H1 (cell line): Measurements from ENCODE around the gene PHTF2. TPM values are rescaled to one million over a fixed set of nuclear protein-coding genes. Genes with fewer than 3 reads are reported as not detected.

ENCODE experiments used
- CTCF ChIA-PET: fragments of 300-600 bp; sonication (Branson Sonifier 250); formaldehyde crosslinking; loops from one replicate; lab custom pipeline; 2021; ENCODE audit not compliant: partially characterized antibody; lab: Charles Lee
- POLR2A ChIA-PET: fragments of 300-600 bp; sonication (Branson Sonifier 250); formaldehyde crosslinking; loops from one replicate; lab custom pipeline; 2021; ENCODE audit warnings: inconsistent platforms; ENCODE audit not compliant: partially characterized antibody; lab: Charles Lee
- DNase-seq, 2 experiments: peaks; one replicate each; pipeline versions ENCODE4 v3.0.0 to v3.0.0-alpha.2; 2010 to 2022; ENCODE audit warnings: low spot score in 2 of 2, low read depth in 1 of 2, mixed read lengths in 1 of 2
- FAIRE-seq: peaks from 2 replicates; lab custom pipeline; 2011; peaks lifted over from hg19 to GRCh38; lab: Jason Lieb, UNC
- H2AFZ ChIP-seq: 2 replicates; pipeline ENCODE4 v1.8.1; 2012; ENCODE audit warnings: low read length, inconsistent platforms
- H2AK5ac ChIP-seq: 2 replicates; pipeline ENCODE4 v1.6.1; 2013; ENCODE audit warnings: low read depth, low read length
- H2BK120ac ChIP-seq: replicated peaks from 2 replicates; pipeline ENCODE3; 2013; ENCODE audit warnings: low read depth, low read length, inconsistent platforms
- H2BK12ac ChIP-seq: 2 replicates; pipeline ENCODE4 v1.6.1; 2013; ENCODE audit warnings: low read depth, low read length
- H2BK15ac ChIP-seq: 2 replicates; pipeline ENCODE4 v1.6.1; 2013; ENCODE audit warnings: low read length
- H2BK20ac ChIP-seq: 2 replicates; pipeline ENCODE4 v1.6.1; 2013; ENCODE audit warnings: low read length
- H2BK5ac ChIP-seq: 2 replicates; pipeline ENCODE4 v1.6.1; 2013; ENCODE audit warnings: low read depth, low read length
- H3K14ac ChIP-seq: 2 replicates; pipeline ENCODE4 v1.6.1; 2013; ENCODE audit warnings: inconsistent platforms; ENCODE audit not compliant: insufficient read length
- H3K18ac ChIP-seq: 2 replicates; pipeline ENCODE4 v1.6.1; 2013; ENCODE audit warnings: low read length; ENCODE audit errors: extremely low read depth
- H3K23ac ChIP-seq: 2 replicates; pipeline ENCODE4 v1.6.1; 2013; ENCODE audit warnings: inconsistent platforms; ENCODE audit not compliant: insufficient read length
- H3K23me2 ChIP-seq: 2 replicates; pipeline ENCODE4 v1.6.1; 2013; ENCODE audit warnings: low read depth, low read length
- H3K27ac ChIP-seq: 2 replicates; pipeline ENCODE4 v1.6.1; 2011; ENCODE audit warnings: low read depth, low read length, inconsistent platforms
- H3K27me3 ChIP-seq, 4 experiments: replicated peaks in 1 of 4; 1 replicate in 1 of 4; 2 replicates in 3 of 4; pipeline versions ENCODE4 v1.6.1 to v1.8.1; 2011 to 2013; ENCODE audit warnings: low read length in 3 of 4, mild to moderate bottlenecking in 3 of 4, inconsistent platforms in 2 of 4, mixed read lengths in 2 of 4, moderate library complexity in 1 of 4; ENCODE audit not compliant: control insufficient read depth in 3 of 4, insufficient read depth in 3 of 4; ENCODE audit errors: extremely low read depth in 1 of 4
- H3K36me3 ChIP-seq, 4 experiments: 2 replicates each; pipeline versions ENCODE4 v1.6.1 to v1.8.1; 2011 to 2013; ENCODE audit warnings: mild to moderate bottlenecking in 4 of 4, low read length in 3 of 4, moderate library complexity in 2 of 4, control low read depth in 1 of 4, inconsistent platforms in 1 of 4; ENCODE audit not compliant: insufficient read depth in 4 of 4, control insufficient read depth in 2 of 4
- H3K4ac ChIP-seq: replicated peaks from 2 replicates; pipeline ENCODE3; 2013; ENCODE audit warnings: low read length, low read depth, mixed read lengths, inconsistent platforms; ENCODE audit not compliant: insufficient read length
- H3K4me1 ChIP-seq, 4 experiments: replicated peaks in 1 of 4; 1 replicate in 1 of 4; 2 replicates in 3 of 4; pipeline versions ENCODE4 v1.6.1 to v1.8.1; 2011 to 2013; ENCODE audit warnings: low read length in 3 of 4, inconsistent platforms in 2 of 4, mixed read lengths in 1 of 4; ENCODE audit not compliant: insufficient read depth in 4 of 4, control insufficient read depth in 3 of 4
- H3K4me2 ChIP-seq, 2 experiments: 2 replicates each; pipeline versions ENCODE4 v1.6.1 to v1.8.1; 2011 to 2013; ENCODE audit warnings: low read depth in 2 of 2, low read length in 2 of 2, control low read depth in 1 of 2, inconsistent platforms in 1 of 2, mild to moderate bottlenecking in 1 of 2; ENCODE audit not compliant: insufficient read depth in 1 of 2
- H3K4me3 ChIP-seq, 4 experiments: fragments of 200-600, 300-600 bp in 1 of 4; sonication (generic), shearing (Covaris generic), sonication (Bioruptor Twin) in 1 of 4; 2 replicates each; pipeline versions ENCODE4 v1.5.1 to v1.8.1; 2011 to 2016; ENCODE audit warnings: low read length in 4 of 4, low read depth in 3 of 4, control low read depth in 2 of 4, inconsistent platforms in 2 of 4, mild to moderate bottlenecking in 2 of 4, mixed read lengths in 1 of 4, moderate library complexity in 1 of 4; ENCODE audit not compliant: insufficient read depth in 2 of 4; ENCODE audit errors: extremely low read depth in 1 of 4
- H3K56ac ChIP-seq: replicated peaks from 2 replicates; pipeline ENCODE3; 2013; ENCODE audit warnings: low read depth, mild to moderate bottlenecking, mixed read lengths, low read length, inconsistent platforms; ENCODE audit not compliant: insufficient read length
- H3K79me1 ChIP-seq: 2 replicates; pipeline ENCODE4 v1.6.1; 2013; ENCODE audit warnings: low read depth, low read length, control low read depth
- H3K79me2 ChIP-seq, 2 experiments: 2 replicates each; pipeline versions ENCODE4 v1.6.1 to v1.8.1; 2012 to 2013; ENCODE audit warnings: low read length in 2 of 2, mild to moderate bottlenecking in 2 of 2, inconsistent platforms in 1 of 2; ENCODE audit not compliant: insufficient read depth in 2 of 2, control insufficient read depth in 1 of 2
- H3K9ac ChIP-seq, 4 experiments: replicated peaks in 1 of 4; 1 replicate in 1 of 4; 2 replicates in 3 of 4; pipeline versions ENCODE4 v1.6.1 to v1.8.1; 2011 to 2013; ENCODE audit warnings: low read depth in 3 of 4, low read length in 3 of 4, control low read depth in 2 of 4, mild to moderate bottlenecking in 2 of 4, moderate library complexity in 2 of 4, inconsistent platforms in 1 of 4; ENCODE audit errors: extremely low read depth in 1 of 4
- H3K9me3 ChIP-seq, 2 experiments: 2 replicates each; pipeline versions ENCODE4 v1.6.1 to v1.8.1; 2012 to 2013; ENCODE audit warnings: mild to moderate bottlenecking in 2 of 2, moderate library complexity in 2 of 2, control low read depth in 1 of 2, inconsistent platforms in 1 of 2, low read depth in 1 of 2, low read length in 1 of 2, mixed read lengths in 1 of 2; ENCODE audit not compliant: insufficient read depth in 2 of 2
- H4K20me1 ChIP-seq, 2 experiments: replicated peaks in 1 of 2; 2 replicates each; pipeline versions ENCODE3 to v1.8.1; 2011 to 2013; ENCODE audit warnings: inconsistent platforms in 2 of 2, low read length in 2 of 2, mild to moderate bottlenecking in 1 of 2; ENCODE audit not compliant: insufficient read depth in 2 of 2, control insufficient read depth in 1 of 2
- H4K5ac ChIP-seq: 2 replicates; pipeline ENCODE4 v1.6.1; 2013; ENCODE audit warnings: low read length, low read depth, mixed read lengths, inconsistent platforms; ENCODE audit not compliant: insufficient read length
- H4K8ac ChIP-seq: 2 replicates; pipeline ENCODE4 v1.8.0; 2013; ENCODE audit warnings: mild to moderate bottlenecking, moderate library complexity, low read length, inconsistent platforms; ENCODE audit not compliant: insufficient read depth; ENCODE audit errors: extremely low read depth
- H4K91ac ChIP-seq: replicated peaks from 2 replicates; pipeline ENCODE3; 2013; ENCODE audit warnings: low read length, mixed read lengths, inconsistent platforms; ENCODE audit not compliant: insufficient read length
- CBX8 ChIP-seq: fragments of 300-800, 300-1000 bp; sonication (generic); IDR thresholded peaks from 2 replicates; pipeline ENCODE4 v1.7.1; 2016; ENCODE audit warnings: low read depth, low read length, borderline replicate concordance
- CHD2 ChIP-seq: IDR thresholded peaks from 2 replicates; pipeline ENCODE4 v1.6.1; 2012; ENCODE audit warnings: low read length, improper control_type of control experiment
- CTBP2 ChIP-seq: IDR thresholded peaks from 2 replicates; pipeline ENCODE4 v1.7.0; 2011; ENCODE audit warnings: borderline replicate concordance, mild to moderate bottlenecking, moderate library complexity, mixed read lengths, low read length; ENCODE audit not compliant: insufficient read depth, insufficient read length
- GTF2F1 ChIP-seq: IDR thresholded peaks from 2 replicates; pipeline ENCODE4 v1.6.1; 2012; ENCODE audit warnings: low read depth, low read length, improper control_type of control experiment, borderline replicate concordance
- MAFK ChIP-seq: IDR thresholded peaks from 2 replicates; pipeline ENCODE4 v1.6.1; 2012; ENCODE audit warnings: low read depth, mild to moderate bottlenecking, improper control_type of control experiment, low read length
- RAD21 ChIP-seq, 2 experiments: IDR thresholded peaks in 1 of 2; conservative IDR thresholded peaks in 1 of 2; 2 replicates each; pipeline ENCODE4 v1.6.1; 2011; ENCODE audit warnings: low read depth in 2 of 2, low read length in 2 of 2, improper control_type of control experiment in 1 of 2, inconsistent platforms in 1 of 2, mild to moderate bottlenecking in 1 of 2, moderate library complexity in 1 of 2
- RNF2 ChIP-seq: fragments of 200-900, 300-1000 bp; sonication (generic); IDR thresholded peaks from 2 replicates; pipeline ENCODE4 v1.7.1; 2016; ENCODE audit warnings: borderline replicate concordance, low read depth, mild to moderate bottlenecking, antibody characterized with exemption, low read length; ENCODE audit not compliant: poor library complexity, severe bottlenecking; ENCODE audit errors: missing control alignments
- SAP30 ChIP-seq: fragments of 300-600 bp; sonication (generic); IDR thresholded peaks from 2 replicates; pipeline ENCODE4 v1.7.1; 2012; ENCODE audit warnings: low read length, moderate library complexity, mild to moderate bottlenecking, inconsistent platforms; ENCODE audit not compliant: insufficient read depth, insufficient replicate concordance
- SIRT6 ChIP-seq: IDR thresholded peaks from one replicate; pipeline ENCODE4 v1.7.1; 2012; ENCODE audit warnings: low read length, inconsistent platforms
- SIX5 ChIP-seq: IDR thresholded peaks from 2 replicates; pipeline ENCODE4 v1.6.1; 2011; ENCODE audit warnings: mild to moderate bottlenecking, low read depth, low read length
- TAF1 ChIP-seq: IDR thresholded peaks from 2 replicates; pipeline ENCODE4 v1.6.1; 2011; ENCODE audit warnings: mild to moderate bottlenecking, low read depth, low read length
- TAF7 ChIP-seq: optimal IDR thresholded peaks from 2 replicates; pipeline ENCODE3; 2011; ENCODE audit warnings: low read depth, mild to moderate bottlenecking, inconsistent platforms, low read length, moderate library complexity, borderline replicate concordance
- WGBS, 2 experiments: shearing (Covaris generic) in 1 of 2; methylation state at CpG; one replicate each; pipeline versions ENCODE4 v1.1.6 to v1.1.7; 2013 to 2015; ENCODE audit warnings: low lambda C conversion rate in 2 of 2, mixed read lengths in 2 of 2, inconsistent platforms in 1 of 2, low coverage in 1 of 2, missing lambda C conversion rate in 1 of 2; ENCODE audit not compliant: insufficient replicate concordance in 2 of 2, insufficient coverage in 1 of 2, insufficient read length in 1 of 2; ENCODE audit errors: extremely low coverage in 1 of 2, missing lambda C conversion rate in 1 of 2; 5-methylcytosine and 5-hydroxymethylcytosine counted together
- polyA plus RNA-seq, 7 experiments: library from polyadenylated mRNA; depleted of rRNA in 3 of 7; stranded (reverse) in 5 of 7; unstranded in 2 of 7; fragments of >200 nt in 5 of 7; fragments of 200-250 nt in 2 of 7; gene quantifications; 1 replicate in 5 of 7; 2 replicates in 1 of 7; 4 replicates in 1 of 7; pipeline versions ENCODE4 v1.2.1 to v1.2.3, GENCODE V29; 2011 to 2013; ENCODE audit warnings: missing spikeins in 2 of 7, mixed read lengths in 2 of 7
- total RNA-seq: library from RNA; stranded (reverse); fragmentation: NEBNext Ultra II Directional; extraction: Animal tissue kit (Norgen Biotek cat#: 25700); gene quantifications from 2 replicates; pipeline ENCODE4 v1.2.1, GENCODE V29; 2021
- TF ChIP-seq, protein P1 (sequence below): IDR thresholded peaks from 2 replicates; pipeline ENCODE4 v1.6.1; 2012; ENCODE audit warnings: inconsistent platforms

Gene PHTF2
- total and polyA plus RNA-seq, 2 of the 8 experiments (the other 6 are each of a cell fraction or from before 2014, with no cell fraction given), result 9.0 to 25.4 TPM

DNA sequence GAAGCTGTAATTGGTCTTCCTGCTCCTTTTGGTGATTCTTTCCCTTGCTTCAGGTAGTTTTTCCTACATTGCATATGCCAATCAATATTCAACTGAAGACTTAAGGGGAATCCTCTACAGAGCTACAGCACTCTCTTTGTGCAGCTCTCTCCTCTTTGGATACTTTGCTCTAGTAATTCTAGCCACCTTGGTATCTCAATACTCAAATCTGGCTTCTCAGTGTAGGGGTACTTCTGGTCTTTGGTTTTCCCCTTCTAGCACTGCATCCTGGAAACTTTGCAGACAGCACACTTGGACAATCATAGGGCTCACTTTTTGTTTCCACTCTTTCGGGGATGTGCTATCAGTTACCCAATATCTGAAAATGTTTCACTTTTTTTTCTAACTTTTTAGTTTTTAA lies 9.9 kb downstream of the PHTF2 start:
- Histone ChIP-seq H2AFZ (no peak overlapping the region), H2BK12ac (no peak overlapping the region), H3K9ac (no peak overlapping the region), H2BK20ac (no peak overlapping the region), H2BK5ac (no peak overlapping the region), H3K56ac (no peak overlapping the region), H2BK120ac (no peak overlapping the region), H3K27ac (no peak overlapping the region), H4K20me1 (no peaks in the 10 kb centered on the region), H3K36me3 (0 out of 8 replicates have a peak, but pooled peaks cover 0 to 5% (median 0%) of the 10 kb centered on the region in 4 experiments), H3K79me1 (no peaks in the 10 kb centered on the region; the same call in 1 of the 2 replicates), H4K8ac (no peak overlapping the region), H2AK5ac (no peak overlapping the region), H3K4me1 (no peaks in the 10 kb centered on the region), H3K27me3 (no peaks in the 10 kb centered on the region), H3K4me2 (no peak overlapping the region), H3K14ac (no peak overlapping the region), H3K18ac (no peak overlapping the region), H3K4me3 (no peak overlapping the region), H3K79me2 (peaks cover 0 to 37% of the 10 kb centered on the region in 2 experiments; a peak in 2 of 4 replicates), H3K9me3 (0 out of 4 replicates have a peak, but pooled peaks cover 0 to 3% of the 10 kb centered on the region in 2 experiments), H3K4ac (no peak overlapping the region), H3K23ac (peak overlapping the region; percentile 12), H3K23me2 (no peaks in the 10 kb centered on the region; the same call in 1 of the 2 replicates), H4K5ac (no peak overlapping the region), H2BK15ac (no peak overlapping the region), H4K91ac (no peak overlapping the region)
- FAIRE-seq (no peak), DNase-seq (no peak)
- WGBS, 2 experiments, result 87% methylated on average over 1 of the region's 1 CpG; no CpG with 5 or more reads in 1 of the 2 experiments
- CTCF ChIA-PET, result no interaction called here
- POLR2A ChIA-PET, result no interaction called here
- TF ChIP-seq TAF1 (no peak), CBX8 (no peak), CTBP2 (no peak), MAFK (no peak), CHD2 (no peak), SAP30 (no peak), SIRT6 (no peak), TAF7 (no peak), RNF2 (no peak), SIX5 (no peak), GTF2F1 (no peak), RAD21 (IDR thresholded peaks at IDR 0.05 in 1 of 2, conservative IDR thresholded peaks at IDR 0.05 in 1 of 2; ENCODE audit: low read depth in 2 of 2, low read length in 2 of 2) (no peak)
- TF ChIP-seq, protein P1, sequence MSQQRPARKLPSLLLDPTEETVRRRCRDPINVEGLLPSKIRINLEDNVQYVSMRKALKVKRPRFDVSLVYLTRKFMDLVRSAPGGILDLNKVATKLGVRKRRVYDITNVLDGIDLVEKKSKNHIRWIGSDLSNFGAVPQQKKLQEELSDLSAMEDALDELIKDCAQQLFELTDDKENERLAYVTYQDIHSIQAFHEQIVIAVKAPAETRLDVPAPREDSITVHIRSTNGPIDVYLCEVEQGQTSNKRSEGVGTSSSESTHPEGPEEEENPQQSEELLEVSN, result no peak
